ENCODE measurements around the gene SLC15A5. TPM values are rescaled to one million over a fixed set of nuclear protein-coding genes. Genes with fewer than 3 reads are reported as not detected.

SLC15A5 gene
- polyA plus RNA-seq, 1 of the 3 experiments (the other 2 are of a cell fraction): not detected

DNA sequence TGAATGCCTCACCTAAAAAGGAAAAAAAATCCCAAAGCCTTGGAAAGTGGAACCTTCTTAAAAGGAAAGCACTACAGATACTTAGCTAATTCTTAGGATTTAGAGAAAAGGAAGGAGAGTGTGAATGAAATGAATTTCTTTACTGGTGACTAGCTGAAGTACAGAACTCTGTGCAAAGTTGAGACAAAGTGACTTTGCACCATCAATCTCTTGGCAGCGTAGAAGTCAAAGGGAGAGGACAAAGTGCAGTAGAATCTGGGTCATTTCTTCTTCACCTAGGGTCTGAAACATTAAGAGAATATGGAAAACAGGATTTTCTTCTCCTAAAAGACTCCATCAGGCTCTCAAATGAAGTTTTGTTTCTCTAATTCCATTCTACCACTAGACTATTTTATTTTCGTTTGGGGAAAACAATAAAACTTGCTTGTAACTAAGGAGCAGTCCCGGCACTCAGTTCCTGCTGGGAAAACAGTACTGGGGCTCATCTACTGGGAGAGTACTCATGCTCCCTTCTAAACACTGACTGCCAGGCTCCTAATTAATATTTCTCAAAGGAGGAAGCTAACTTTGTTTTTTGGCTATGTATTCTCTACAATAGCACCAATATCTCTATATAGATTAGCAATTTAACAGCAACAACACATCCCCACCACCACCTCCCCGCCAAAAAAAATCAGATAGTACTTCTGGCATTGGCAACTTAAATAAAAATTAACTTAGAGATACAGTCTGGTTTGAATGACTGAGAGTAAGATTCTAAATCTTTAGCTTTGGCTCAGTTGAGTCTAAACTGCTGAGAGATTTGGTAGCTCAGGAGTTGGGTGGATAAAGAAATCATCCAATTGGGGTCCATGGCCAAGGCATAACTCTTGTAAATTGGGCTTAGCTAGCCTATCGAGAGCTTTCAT lies 110.7 kb downstream of the SLC15A5 start:
- no peak for DNase-seq
- no peaks in the 10 kb centered on the region for H3K36me3 ChIP-seq (replicated peaks in 1 of 2; ENCODE audit: control insufficient read depth in 1 of 2, insufficient read depth in 2 of 2, low read length in 1 of 2)
- H3K79me2 ChIP-seq (ENCODE audit: insufficient read depth): no peaks in the 10 kb centered on the region
- H3K9me2 ChIP-seq: no peaks in the 10 kb centered on the region
- H3K27me3 ChIP-seq (ENCODE audit: insufficient read depth): no peaks in the 10 kb centered on the region
- H3F3A ChIP-seq (replicated peaks; ENCODE audit: insufficient read depth): no peaks in the 10 kb centered on the region
- no peak for TF ChIP-seq MEF2A (IDR thresholded peaks at IDR 0.05; ENCODE audit: borderline replicate concordance, low read depth)
- TF ChIP-seq, protein P1, sequence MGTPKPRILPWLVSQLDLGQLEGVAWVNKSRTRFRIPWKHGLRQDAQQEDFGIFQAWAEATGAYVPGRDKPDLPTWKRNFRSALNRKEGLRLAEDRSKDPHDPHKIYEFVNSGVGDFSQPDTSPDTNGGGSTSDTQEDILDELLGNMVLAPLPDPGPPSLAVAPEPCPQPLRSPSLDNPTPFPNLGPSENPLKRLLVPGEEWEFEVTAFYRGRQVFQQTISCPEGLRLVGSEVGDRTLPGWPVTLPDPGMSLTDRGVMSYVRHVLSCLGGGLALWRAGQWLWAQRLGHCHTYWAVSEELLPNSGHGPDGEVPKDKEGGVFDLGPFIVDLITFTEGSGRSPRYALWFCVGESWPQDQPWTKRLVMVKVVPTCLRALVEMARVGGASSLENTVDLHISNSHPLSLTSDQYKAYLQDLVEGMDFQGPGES (IDR thresholded peaks at IDR 0.05; ENCODE audit: low read depth, low read length): no peak
- no peak for TF ChIP-seq RFX5 (IDR thresholded peaks at IDR 0.05; ENCODE audit: low read length)
- TF ChIP-seq, protein P2, sequence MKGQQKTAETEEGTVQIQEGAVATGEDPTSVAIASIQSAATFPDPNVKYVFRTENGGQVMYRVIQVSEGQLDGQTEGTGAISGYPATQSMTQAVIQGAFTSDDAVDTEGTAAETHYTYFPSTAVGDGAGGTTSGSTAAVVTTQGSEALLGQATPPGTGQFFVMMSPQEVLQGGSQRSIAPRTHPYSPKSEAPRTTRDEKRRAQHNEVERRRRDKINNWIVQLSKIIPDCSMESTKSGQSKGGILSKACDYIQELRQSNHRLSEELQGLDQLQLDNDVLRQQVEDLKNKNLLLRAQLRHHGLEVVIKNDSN (IDR thresholded peaks at IDR 0.05; ENCODE audit: borderline replicate concordance, low read depth): no peak
- no peak for TF ChIP-seq GATA2 (CRISPR knock-in tag; IDR thresholded peaks at IDR 0.05)
- TF ChIP-seq, protein P3, sequence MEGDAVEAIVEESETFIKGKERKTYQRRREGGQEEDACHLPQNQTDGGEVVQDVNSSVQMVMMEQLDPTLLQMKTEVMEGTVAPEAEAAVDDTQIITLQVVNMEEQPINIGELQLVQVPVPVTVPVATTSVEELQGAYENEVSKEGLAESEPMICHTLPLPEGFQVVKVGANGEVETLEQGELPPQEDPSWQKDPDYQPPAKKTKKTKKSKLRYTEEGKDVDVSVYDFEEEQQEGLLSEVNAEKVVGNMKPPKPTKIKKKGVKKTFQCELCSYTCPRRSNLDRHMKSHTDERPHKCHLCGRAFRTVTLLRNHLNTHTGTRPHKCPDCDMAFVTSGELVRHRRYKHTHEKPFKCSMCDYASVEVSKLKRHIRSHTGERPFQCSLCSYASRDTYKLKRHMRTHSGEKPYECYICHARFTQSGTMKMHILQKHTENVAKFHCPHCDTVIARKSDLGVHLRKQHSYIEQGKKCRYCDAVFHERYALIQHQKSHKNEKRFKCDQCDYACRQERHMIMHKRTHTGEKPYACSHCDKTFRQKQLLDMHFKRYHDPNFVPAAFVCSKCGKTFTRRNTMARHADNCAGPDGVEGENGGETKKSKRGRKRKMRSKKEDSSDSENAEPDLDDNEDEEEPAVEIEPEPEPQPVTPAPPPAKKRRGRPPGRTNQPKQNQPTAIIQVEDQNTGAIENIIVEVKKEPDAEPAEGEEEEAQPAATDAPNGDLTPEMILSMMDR (IDR thresholded peaks at IDR 0.05): no peak
- no peak for TF ChIP-seq JUND (IDR thresholded peaks at IDR 0.05)
- TF ChIP-seq RCOR1 (IDR thresholded peaks at IDR 0.05; ENCODE audit: low read length): no peak
- no peak for TF ChIP-seq FOXM1 (IDR thresholded peaks at IDR 0.05; ENCODE audit: low read depth)
- TF ChIP-seq GABPA (IDR thresholded peaks at IDR 0.05; ENCODE audit: low read depth): no peak
- no peak for TF ChIP-seq ELF1 (IDR thresholded peaks at IDR 0.05)
- no peak for TF ChIP-seq EP300 (IDR thresholded peaks at IDR 0.05; ENCODE audit: borderline replicate concordance in 1 of 2, low read depth in 1 of 2, low read length in 1 of 2)
- TF ChIP-seq, protein P4, sequence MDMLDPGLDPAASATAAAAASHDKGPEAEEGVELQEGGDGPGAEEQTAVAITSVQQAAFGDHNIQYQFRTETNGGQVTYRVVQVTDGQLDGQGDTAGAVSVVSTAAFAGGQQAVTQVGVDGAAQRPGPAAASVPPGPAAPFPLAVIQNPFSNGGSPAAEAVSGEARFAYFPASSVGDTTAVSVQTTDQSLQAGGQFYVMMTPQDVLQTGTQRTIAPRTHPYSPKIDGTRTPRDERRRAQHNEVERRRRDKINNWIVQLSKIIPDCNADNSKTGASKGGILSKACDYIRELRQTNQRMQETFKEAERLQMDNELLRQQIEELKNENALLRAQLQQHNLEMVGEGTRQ (IDR thresholded peaks at IDR 0.05; ENCODE audit: borderline replicate concordance, low read depth, low read length): no peak
- ChIA-PET POLR2A (no interaction called here), CTCF (interaction anchor here (0.9 to 1.6 kb wide), 3 partner anchors 16 to 1422 kb away, joined by 3 read pairs; no protein-coding TSS in a partner anchor)
- no peaks in the 10 kb centered on the region; a peak in 1 of 4 replicates for H3K4me1 ChIP-seq (ENCODE audit: control insufficient read depth in 1 of 2, insufficient read depth in 2 of 2, low read depth in 1 of 2, low read length in 1 of 2)
- no peaks in the 10 kb centered on the region for H4K20me1 ChIP-seq (ENCODE audit: insufficient read depth)
- no peak overlapping the region for H3K4me2 ChIP-seq
- no peak overlapping the region for H2AFZ ChIP-seq (ENCODE audit: low read depth)
- no peak overlapping the region for H3K9ac ChIP-seq
- H3K4me3 ChIP-seq (ENCODE audit: low read depth in 2 of 2, low read length in 1 of 2): no peak overlapping the region
- 20% methylated on average over 5 of the region's 5 CpGs for WGBS (ENCODE audit: low lambda C conversion rate)
- no peaks in the 10 kb centered on the region for H3K9me3 ChIP-seq
- H3K27ac ChIP-seq (ENCODE audit: low read depth in 2 of 2, low read length in 1 of 2): no peak overlapping the region
